ENCODE measurements around the gene PLD2. TPM values are rescaled to one million over a fixed set of nuclear protein-coding genes. Genes with fewer than 3 reads are reported as not detected.
A peak's percentile ranks its signal among the peaks of the same experiment; 100 is the strongest.

Gene PLD2
- total RNA-seq, 1 experiment from 2014 or later = 13.0 TPM

DNA sequence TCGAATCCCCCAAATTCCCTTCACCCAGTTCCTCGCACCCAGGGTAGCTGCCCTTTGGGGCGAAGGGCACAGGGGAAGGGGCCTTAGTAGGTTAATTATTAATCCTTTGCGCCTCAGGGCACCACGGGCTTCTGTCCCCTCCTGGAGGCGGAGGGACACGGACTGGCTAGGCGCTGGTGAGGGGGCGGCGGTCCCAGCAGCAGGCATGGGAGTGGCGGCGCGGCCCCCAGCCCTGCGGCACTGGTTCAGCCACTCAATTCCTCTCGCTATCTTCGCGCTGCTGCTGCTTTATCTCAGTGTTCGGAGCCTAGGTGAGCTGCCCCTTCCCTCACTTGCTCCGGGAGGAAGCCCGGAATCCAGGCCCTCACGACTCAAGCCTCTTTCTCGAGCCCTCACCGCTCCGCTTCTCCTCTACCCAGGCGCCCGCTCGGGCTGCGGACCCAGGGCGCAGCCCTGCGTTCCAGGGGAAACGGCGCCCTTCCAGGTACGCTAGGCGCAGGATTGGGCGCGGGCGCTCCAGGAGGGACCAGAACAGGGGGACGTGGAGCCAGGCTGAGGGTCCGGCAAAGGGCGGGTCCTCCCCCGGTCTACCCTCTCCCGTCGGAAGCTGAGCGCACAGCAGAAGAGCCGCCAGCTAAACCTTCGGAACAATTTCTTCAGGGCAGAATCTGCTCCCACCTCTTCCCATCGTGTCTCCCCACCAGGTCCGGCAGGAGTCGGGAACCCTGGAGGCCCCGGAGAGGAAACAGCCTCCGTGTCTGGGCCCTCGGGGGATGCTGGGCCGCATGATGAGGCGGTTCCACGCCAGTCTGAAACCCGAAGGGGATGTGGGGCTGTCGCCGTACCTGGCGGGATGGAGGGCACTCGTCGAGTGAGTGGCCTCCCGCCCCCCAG lies 17.9 kb upstream of the PLD2 start, which contains the start of gene GLTPD2:
Gene GLTPD2 (plus strand): TSS at position 158 of the 894 bp plus-strand sequence. CDS start 48 bp downstream, at position 206.
- Mint-ChIP-seq H3K27me3 (ENCODE audit: unreplicated experiment) (no peaks in the 10 kb centered on the region), H3K4me3 (ENCODE audit: low read depth, unreplicated experiment) (peak within 1 kb of the TSS; percentile 87), H3K4me1 (ENCODE audit: low read depth, unreplicated experiment) (peaks cover 16% of the 10 kb centered on the region), H3K36me3 (ENCODE audit: insufficient read depth, unreplicated experiment) (peaks cover 30% of the 10 kb centered on the region), H3K9me3 (ENCODE audit: low read depth, unreplicated experiment) (no peaks in the 10 kb centered on the region), H3K27ac (ENCODE audit: unreplicated experiment) (peak within 1 kb of the TSS; percentile 73)
- DNase-seq = peak; percentile 17
- intact Hi-C loops (cut with micrococcal nuclease; ENCODE audit: unreplicated experiment) = loop anchor here (5.0 kb wide), 1 partner anchor 113 kb away; the partner anchor contains the start of gene CHRNE
- BruUV-seq (replicated peaks) = no TSS peak
- CTCF ChIA-PET = interaction anchor here (1.3 to 2.5 kb wide), 9 partner anchors 10 to 222 kb away, joined by 3 to 14 read pairs (median 6); partner anchors contain the start of genes ARRB2, MED11, TM4SF5 and ZMYND15
- no peak for TF ChIP-seq CTCF (IDR thresholded peaks at IDR 0.05; ENCODE audit: unreplicated experiment)

DNA sequence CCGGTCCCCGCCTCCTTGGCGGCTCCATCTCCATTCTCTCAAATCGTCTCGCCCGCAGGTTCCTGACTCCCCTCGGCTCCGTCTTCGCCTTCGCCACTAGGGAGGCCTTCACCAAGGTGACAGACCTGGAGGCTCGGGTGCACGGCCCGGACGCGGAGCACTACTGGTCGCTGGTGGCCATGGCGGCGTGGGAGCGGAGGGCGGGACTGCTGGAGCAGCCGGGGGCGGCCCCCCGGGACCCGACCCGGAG lies 17.3 kb upstream of the PLD2 start:
- H3K27ac Mint-ChIP-seq (ENCODE audit: unreplicated experiment) = no peak overlapping the region
- H3K36me3 Mint-ChIP-seq (ENCODE audit: insufficient read depth, unreplicated experiment) = peaks cover 30% of the 10 kb centered on the region
- no peak for TF ChIP-seq CTCF (IDR thresholded peaks at IDR 0.05; ENCODE audit: unreplicated experiment)
- no peak for DNase-seq
- H3K9me3 Mint-ChIP-seq (ENCODE audit: low read depth, unreplicated experiment) = no peaks in the 10 kb centered on the region
- peak overlapping the region; percentile 87 for H3K4me3 Mint-ChIP-seq (ENCODE audit: low read depth, unreplicated experiment)
- no TSS peak for BruUV-seq (replicated peaks)
- intact Hi-C loops (cut with micrococcal nuclease; ENCODE audit: unreplicated experiment) = loop anchor here (5.0 kb wide), 1 partner anchor 113 kb away; the partner anchor contains the start of gene CHRNE
- CTCF ChIA-PET = interaction anchor here (0.8 to 2.5 kb wide), 10 partner anchors 10 to 223 kb away, joined by 3 to 14 read pairs (median 6); partner anchors contain the start of genes ARRB2, MED11, TM4SF5 and ZMYND15
- H3K27me3 Mint-ChIP-seq (ENCODE audit: unreplicated experiment) = no peaks in the 10 kb centered on the region
- H3K4me1 Mint-ChIP-seq (ENCODE audit: low read depth, unreplicated experiment) = peaks cover 16% of the 10 kb centered on the region

GRCh38 chr17:4789951-4790704 lies 16.8 kb upstream of the PLD2 start:
- Mint-ChIP-seq H3K9me3 (ENCODE audit: low read depth, unreplicated experiment) (no peaks in the 10 kb centered on the region), H3K4me1 (ENCODE audit: low read depth, unreplicated experiment) (peaks cover 16% of the 10 kb centered on the region), H3K27ac (ENCODE audit: unreplicated experiment) (peak overlapping the region; percentile 75), H3K36me3 (ENCODE audit: insufficient read depth, unreplicated experiment) (peaks cover 30% of the 10 kb centered on the region), H3K27me3 (ENCODE audit: unreplicated experiment) (no peaks in the 10 kb centered on the region), H3K4me3 (ENCODE audit: low read depth, unreplicated experiment) (peak overlapping the region; percentile 87)
- CTCF ChIA-PET = interaction anchor here (0.8 to 2.5 kb wide), 15 partner anchors 11 to 223 kb away, joined by 3 to 14 read pairs (median 5); partner anchors contain the start of genes ARRB2, C17orf107, MED11 and PLD2
- TF ChIP-seq CTCF (IDR thresholded peaks at IDR 0.05; ENCODE audit: unreplicated experiment) = peak; percentile 69
- DNase-seq = peak; percentile 90
- intact Hi-C loops (cut with micrococcal nuclease; ENCODE audit: unreplicated experiment) = loop anchor here (5.0 kb wide), 1 partner anchor 112 kb away; the partner anchor contains the start of gene CHRNE
- no TSS peak for BruUV-seq (replicated peaks)

DNA sequence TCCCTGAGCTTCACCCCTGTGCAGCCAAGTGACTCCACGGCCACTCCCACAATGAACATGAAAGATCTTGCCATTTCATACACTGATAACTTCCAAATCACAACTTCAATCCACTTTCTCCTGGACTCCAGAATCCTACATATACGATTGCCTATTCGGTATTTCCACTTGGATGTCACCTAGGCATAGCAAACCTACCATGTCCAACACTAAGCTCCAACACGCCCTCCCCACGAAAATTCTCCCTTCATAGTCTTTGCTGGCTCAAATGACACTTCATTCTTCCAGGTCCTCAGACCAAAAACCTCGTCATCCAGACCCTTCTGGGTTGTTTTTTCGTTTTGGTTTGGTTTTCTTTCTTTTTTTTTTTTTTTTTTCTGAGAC lies 16.3 kb upstream of the PLD2 start:
- H3K27ac Mint-ChIP-seq (ENCODE audit: unreplicated experiment) = peak overlapping the region; percentile 75
- no peaks in the 10 kb centered on the region for H3K27me3 Mint-ChIP-seq (ENCODE audit: unreplicated experiment)
- no peaks in the 10 kb centered on the region for H3K9me3 Mint-ChIP-seq (ENCODE audit: low read depth, unreplicated experiment)
- no TSS peak for BruUV-seq (replicated peaks)
- H3K36me3 Mint-ChIP-seq (ENCODE audit: insufficient read depth, unreplicated experiment) = peaks cover 33% of the 10 kb centered on the region
- no peak for TF ChIP-seq CTCF (IDR thresholded peaks at IDR 0.05; ENCODE audit: unreplicated experiment)
- H3K4me3 Mint-ChIP-seq (ENCODE audit: low read depth, unreplicated experiment) = peak overlapping the region; percentile 87
- intact Hi-C loops (cut with micrococcal nuclease; ENCODE audit: unreplicated experiment) = no loop called here
- no peak for DNase-seq
- peaks cover 16% of the 10 kb centered on the region for H3K4me1 Mint-ChIP-seq (ENCODE audit: low read depth, unreplicated experiment)
- CTCF ChIA-PET = interaction anchor here (0.8 to 2.5 kb wide), 13 partner anchors 11 to 224 kb away, joined by 3 to 14 read pairs (median 6); partner anchors contain the start of genes ARRB2, C17orf107, MED11 and PLD2

Measured in Calu3 (cell line).